Measurements from ENCODE around the gene NCBP2. TPM values are rescaled to one million over a fixed set of nuclear protein-coding genes. Genes with fewer than 3 reads are reported as not detected.

NCBP2 gene
- total RNA-seq, 1 experiment from 2014 or later = 119 TPM

- Histone ChIP-seq H3F3A (ENCODE audit: low read length, unreplicated experiment) (no peaks in the 10 kb centered on the region), H3K4me3 (ENCODE audit: low read length) (peak overlapping the region; percentile 93; the same call in 1 of the 2 replicates), H3K9me2 (replicated peaks; ENCODE audit: low read length) (no peaks in the 10 kb centered on the region), H3K79me2 (ENCODE audit: low read length) (0 out of 2 replicates have a peak, but pooled peaks cover 5% of the 10 kb centered on the region), H3K27ac (ENCODE audit: low read length) (no peak overlapping the region), H3K36me3 (ENCODE audit: low read depth, low read length) (no peaks in the 10 kb centered on the region), H3K4me2 (ENCODE audit: low read length) (peak overlapping the region; percentile 100), H2AFZ (ENCODE audit: low read length) (peak overlapping the region; percentile 62), H4K20me1 (ENCODE audit: low read length) (no peaks in the 10 kb centered on the region), H3K4me1 (ENCODE audit: insufficient read depth, low read length) (peaks cover 6% of the 10 kb centered on the region; the same call in 1 of the 2 replicates), H3K9ac (ENCODE audit: low read length) (no peak overlapping the region), H3K27me3 (ENCODE audit: low read length) (no peaks in the 10 kb centered on the region), H3K9me3 (ENCODE audit: low read length) (no peaks in the 10 kb centered on the region)
- BruUV-seq (replicated peaks) = no TSS peak
- no peak for ATAC-seq
- DNase-seq = no peak
- ChIA-PET POLR2A (ENCODE audit: unreplicated experiment) (no interaction called here), CTCF (no interaction called here)
- TF ChIP-seq EZH2 (IDR thresholded peaks at IDR 0.05; ENCODE audit: low read length, unreplicated experiment) = no peak
- no peak for TF ChIP-seq EZH2phosphoT487 (IDR thresholded peaks at IDR 0.05; ENCODE audit: borderline replicate concordance, low read length)
- TF ChIP-seq CTCF (conservative IDR thresholded peaks at IDR 0.05; ENCODE audit: low read depth, low read length) = no peak
- intact Hi-C loops (cut with micrococcal nuclease) = no loop called here
These were observed 28.3 kb upstream of the NCBP2 start for GRCh38 chr3:196970547-196971093.

- Histone ChIP-seq H2AFZ (ENCODE audit: low read length) (peak overlapping the region; percentile 99), H3K36me3 (ENCODE audit: low read depth, low read length) (no peaks in the 10 kb centered on the region), H3K9me2 (replicated peaks; ENCODE audit: low read length) (no peaks in the 10 kb centered on the region), H3K4me3 (ENCODE audit: low read length) (peak overlapping the region; percentile 93), H3K27ac (ENCODE audit: low read length) (no peak overlapping the region), H3K9me3 (ENCODE audit: low read length) (no peaks in the 10 kb centered on the region), H3K4me2 (ENCODE audit: low read length) (peak overlapping the region; percentile 100), H4K20me1 (ENCODE audit: low read length) (no peaks in the 10 kb centered on the region), H3K27me3 (ENCODE audit: low read length) (no peaks in the 10 kb centered on the region), H3K79me2 (ENCODE audit: low read length) (0 out of 2 replicates have a peak, but pooled peaks cover 5% of the 10 kb centered on the region), H3F3A (ENCODE audit: low read length, unreplicated experiment) (no peaks in the 10 kb centered on the region), H3K4me1 (ENCODE audit: insufficient read depth, low read length) (peaks cover 6% of the 10 kb centered on the region; the same call in 1 of the 2 replicates), H3K9ac (ENCODE audit: low read length) (peak overlapping the region; percentile 72; the same call in 1 of the 2 replicates)
- CTCF ChIA-PET = interaction anchor here (0.6 to 1.0 kb wide), 4 partner anchors 14 to 360 kb away, joined by 3 read pairs; no protein-coding TSS in a partner anchor
- no TSS peak for BruUV-seq (replicated peaks)
- intact Hi-C loops (cut with micrococcal nuclease) = loop anchor here (1.0 to 2.0 kb wide), 2 partner anchors 131 to 361 kb away; no protein-coding TSS in a partner anchor
- ATAC-seq = peak; percentile 77
- peak; percentile 64 for TF ChIP-seq CTCF (conservative IDR thresholded peaks at IDR 0.05; ENCODE audit: low read depth, low read length)
- TF ChIP-seq EZH2 (IDR thresholded peaks at IDR 0.05; ENCODE audit: low read length, unreplicated experiment) = no peak
- TF ChIP-seq EZH2phosphoT487 (IDR thresholded peaks at IDR 0.05; ENCODE audit: borderline replicate concordance, low read length) = no peak
- DNase-seq = peak; percentile 76
- POLR2A ChIA-PET (ENCODE audit: unreplicated experiment) = interaction anchor here (0.6 kb wide), 1 partner anchor 360 kb away, joined by 3 read pairs; no protein-coding TSS in a partner anchor
These were observed 27.6 kb upstream of the NCBP2 start for GRCh38 chr3:196969660-196970546.
